ENCODE measurements around the gene KLHL24. TPM values are rescaled to one million over a fixed set of nuclear protein-coding genes. Genes with fewer than 3 reads are reported as not detected.
"Not testable (repeated sequence)": the region's sequence is repeated elsewhere in the genome, so short reads cannot be mapped to it uniquely, and the experiment has no call there.

The KLHL24 gene
- total RNA-seq, 4 donors from 2014 or later = 46.5 to 102 (median 58.8) TPM

- Histone ChIP-seq H3K27me3 (no peaks in the 10 kb centered on the region), H3K4me1 (peaks cover 18% of the 10 kb centered on the region), H3K27ac (peak overlapping the region; percentile 100), H3K4me3 (peak overlapping the region; percentile 100), H3K36me3 (no peaks in the 10 kb centered on the region), H3K9me3 (no peaks in the 10 kb centered on the region)
- WGBS = 3% methylated on average over 9 of the region's 9 CpGs
- DNase-seq (ENCODE audit: low spot score in 2 of 2) = no peak
- TF ChIP-seq EP300 (IDR thresholded peaks at IDR 0.05) = no peak
- TF ChIP-seq POLR2A (IDR thresholded peaks at IDR 0.05) = no peak
- TF ChIP-seq POLR2AphosphoS5 (IDR thresholded peaks at IDR 0.05) = no peak
- TF ChIP-seq CTCF (IDR thresholded peaks at IDR 0.05) = no peak
Measured at GRCh38 chr3:183635107-183635430, 354 bp upstream of the KLHL24 start.

GRCh38 chr3:183636221-183637105 lies 1.0 kb downstream of the KLHL24 start:
- DNase-seq (ENCODE audit: low spot score in 2 of 2) = peak; percentile 94 to 97
- Histone ChIP-seq H3K36me3 (no peaks in the 10 kb centered on the region), H3K27ac (peak overlapping the region; percentile 100), H3K27me3 (no peaks in the 10 kb centered on the region), H3K4me1 (peaks cover 18% of the 10 kb centered on the region), H3K9me3 (no peaks in the 10 kb centered on the region), H3K4me3 (peak overlapping the region; percentile 100)
- under 1% methylated on average over 58 of the region's 84 CpGs for WGBS
- TF ChIP-seq POLR2A (IDR thresholded peaks at IDR 0.05) = peak in 1 of 2 donors; percentile 27
- no peak for TF ChIP-seq POLR2AphosphoS5 (IDR thresholded peaks at IDR 0.05)
- TF ChIP-seq CTCF (IDR thresholded peaks at IDR 0.05) = no peak
- no peak for TF ChIP-seq EP300 (IDR thresholded peaks at IDR 0.05)

- Histone ChIP-seq H3K27me3 (no peaks in the 10 kb centered on the region), H3K27ac (peak overlapping the region; percentile 100), H3K36me3 (no peaks in the 10 kb centered on the region), H3K9me3 (no peaks in the 10 kb centered on the region), H3K4me3 (peak overlapping the region; percentile 100), H3K4me1 (peaks cover 18% of the 10 kb centered on the region)
- TF ChIP-seq EP300 (IDR thresholded peaks at IDR 0.05) = no peak
- no peak for TF ChIP-seq POLR2AphosphoS5 (IDR thresholded peaks at IDR 0.05)
- no peak for TF ChIP-seq CTCF (IDR thresholded peaks at IDR 0.05)
- TF ChIP-seq POLR2A (IDR thresholded peaks at IDR 0.05) = no peak
- 24% methylated on average over 6 of the region's 6 CpGs for WGBS
- no peak for DNase-seq (ENCODE audit: low spot score in 2 of 2)
Measured at GRCh38 chr3:183637106-183637486, 1.7 kb downstream of the KLHL24 start.

GRCh38 chr3:183637633-183638032 lies 2.2 kb downstream of the KLHL24 start:
- not testable (repeated sequence) for H3K27me3 ChIP-seq; H3K36me3 ChIP-seq; H3K9me3 ChIP-seq; H3K27ac ChIP-seq; H3K4me3 ChIP-seq; DNase-seq (ENCODE audit: low spot score in 2 of 2)
- peaks cover 18% of the 10 kb centered on the region for H3K4me1 ChIP-seq
- WGBS = 92% methylated on average over 14 of the region's 14 CpGs

- Histone ChIP-seq H3K27me3 (no peaks in the 10 kb centered on the region), H3K27ac (no peak overlapping the region), H3K4me1 (peaks cover 18% of the 10 kb centered on the region), H3K36me3 (no peaks in the 10 kb centered on the region), H3K9me3 (no peaks in the 10 kb centered on the region), H3K4me3 (no peak overlapping the region)
- TF ChIP-seq POLR2A (IDR thresholded peaks at IDR 0.05) (no peak), EP300 (IDR thresholded peaks at IDR 0.05) (no peak), CTCF (IDR thresholded peaks at IDR 0.05) (no peak), POLR2AphosphoS5 (IDR thresholded peaks at IDR 0.05) (no peak)
- WGBS = 58% methylated on average over 6 of the region's 6 CpGs
- DNase-seq (ENCODE audit: low spot score in 2 of 2) = no peak
Measured at GRCh38 chr3:183638101-183638852, 2.9 kb downstream of the KLHL24 start.

- 92% methylated on average over 11 of the region's 11 CpGs for WGBS
Measured at GRCh38 chr3:183640635-183641034, 5.2 kb downstream of the KLHL24 start.

More at GRCh38 chr3:183640635-183641034, 5.2 kb downstream of the KLHL24 start:
- not testable (repeated sequence) for H3K36me3 ChIP-seq; H3K27me3 ChIP-seq; H3K9me3 ChIP-seq; DNase-seq (ENCODE audit: low spot score in 2 of 2); H3K27ac ChIP-seq; H3K4me3 ChIP-seq
- peaks cover 12% of the 10 kb centered on the region for H3K4me1 ChIP-seq
